Measurements from ENCODE around the gene CDKN2B.
A peak's percentile ranks its signal among the peaks of the same experiment; 100 is the strongest.
"Not testable (repeated sequence)": the region's sequence is repeated elsewhere in the genome, so short reads cannot be mapped to it uniquely, and the experiment has no call there.

The CDKN2B gene

DNA sequence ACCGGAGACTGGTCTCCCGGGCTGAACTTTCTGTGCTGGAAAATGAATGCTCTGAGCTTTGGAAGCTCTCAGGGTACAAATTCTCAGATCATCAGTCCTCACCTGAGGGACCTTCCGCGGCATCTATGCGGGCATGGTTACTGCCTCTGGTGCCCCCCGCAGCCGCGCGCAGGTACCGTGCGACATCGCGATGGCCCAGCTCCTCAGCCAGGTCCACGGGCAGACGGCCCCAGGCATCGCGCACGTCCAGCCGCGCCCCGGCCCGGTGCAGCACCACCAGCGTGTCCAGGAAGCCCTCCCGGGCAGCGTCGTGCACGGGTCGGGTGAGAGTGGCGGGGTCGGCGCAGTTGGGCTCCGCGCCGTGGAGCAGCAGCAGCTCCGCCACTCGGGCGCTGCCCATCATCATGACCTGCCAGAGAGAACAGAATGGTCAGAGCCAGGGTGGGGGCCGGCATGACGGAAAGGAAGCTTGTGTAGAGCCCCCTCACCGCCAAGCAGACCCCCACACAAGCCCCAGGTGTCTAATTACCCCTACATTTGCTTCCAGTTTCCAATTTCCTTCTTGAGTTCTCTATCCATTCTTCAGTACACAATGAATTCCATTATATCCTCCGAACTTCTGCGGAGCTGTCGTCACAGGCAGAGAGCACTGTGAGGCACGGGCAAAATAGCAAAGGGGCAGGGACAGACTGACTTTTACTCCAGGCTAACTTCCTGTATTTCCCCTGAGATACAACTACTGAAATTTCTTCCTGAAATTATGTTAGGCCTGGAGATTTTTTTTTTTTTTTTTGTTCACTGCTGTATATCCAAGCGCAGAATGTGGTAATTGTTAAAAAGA lies 38.1 kb downstream of the CDKN2B start:
- no peak for DNase-seq (ENCODE audit: extremely low read depth in 1 of 2, low read depth in 1 of 2)

DNA sequence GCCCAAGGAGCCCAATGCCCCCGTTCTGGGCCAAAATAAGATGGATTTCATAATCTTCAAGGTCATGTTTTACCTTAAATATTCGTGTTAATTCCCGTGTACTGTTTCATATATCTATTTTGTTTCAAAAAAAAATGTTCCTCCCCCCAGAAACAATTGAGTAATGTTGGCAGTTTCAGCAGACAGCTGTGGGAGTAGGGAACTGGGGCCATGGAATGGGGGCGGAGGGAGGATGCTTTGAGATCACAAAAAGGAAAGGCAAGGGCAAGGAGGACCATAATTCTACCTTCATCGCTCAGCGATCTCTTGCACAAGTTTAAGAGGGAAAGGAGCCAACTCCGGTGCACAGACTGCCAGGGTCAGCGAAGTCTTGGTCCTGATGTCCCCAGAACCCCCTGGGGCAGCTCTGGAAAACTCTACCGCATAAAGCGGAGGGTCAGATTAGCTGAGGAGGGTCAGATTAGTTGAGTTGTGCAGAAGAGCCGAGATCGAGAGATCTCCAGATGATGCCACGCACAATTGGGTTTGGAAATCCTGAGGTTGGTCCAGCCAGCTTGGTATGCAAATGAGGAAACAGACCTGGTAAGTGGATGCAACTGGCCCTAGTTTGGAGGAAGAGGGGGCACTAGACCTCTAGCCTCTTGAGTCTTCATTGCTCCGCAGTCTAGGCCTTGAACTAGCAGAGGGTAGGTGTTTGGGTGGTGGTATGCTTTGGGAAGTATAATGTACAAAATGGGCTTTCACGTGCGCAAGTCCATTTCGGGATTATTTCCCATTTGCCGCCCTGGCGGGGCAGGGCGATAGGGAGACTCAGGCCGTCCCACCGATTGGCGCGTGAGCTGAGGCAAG lies 38.9 kb downstream of the CDKN2B start:
- no peak for DNase-seq (ENCODE audit: extremely low read depth in 1 of 2, low read depth in 1 of 2)

DNA sequence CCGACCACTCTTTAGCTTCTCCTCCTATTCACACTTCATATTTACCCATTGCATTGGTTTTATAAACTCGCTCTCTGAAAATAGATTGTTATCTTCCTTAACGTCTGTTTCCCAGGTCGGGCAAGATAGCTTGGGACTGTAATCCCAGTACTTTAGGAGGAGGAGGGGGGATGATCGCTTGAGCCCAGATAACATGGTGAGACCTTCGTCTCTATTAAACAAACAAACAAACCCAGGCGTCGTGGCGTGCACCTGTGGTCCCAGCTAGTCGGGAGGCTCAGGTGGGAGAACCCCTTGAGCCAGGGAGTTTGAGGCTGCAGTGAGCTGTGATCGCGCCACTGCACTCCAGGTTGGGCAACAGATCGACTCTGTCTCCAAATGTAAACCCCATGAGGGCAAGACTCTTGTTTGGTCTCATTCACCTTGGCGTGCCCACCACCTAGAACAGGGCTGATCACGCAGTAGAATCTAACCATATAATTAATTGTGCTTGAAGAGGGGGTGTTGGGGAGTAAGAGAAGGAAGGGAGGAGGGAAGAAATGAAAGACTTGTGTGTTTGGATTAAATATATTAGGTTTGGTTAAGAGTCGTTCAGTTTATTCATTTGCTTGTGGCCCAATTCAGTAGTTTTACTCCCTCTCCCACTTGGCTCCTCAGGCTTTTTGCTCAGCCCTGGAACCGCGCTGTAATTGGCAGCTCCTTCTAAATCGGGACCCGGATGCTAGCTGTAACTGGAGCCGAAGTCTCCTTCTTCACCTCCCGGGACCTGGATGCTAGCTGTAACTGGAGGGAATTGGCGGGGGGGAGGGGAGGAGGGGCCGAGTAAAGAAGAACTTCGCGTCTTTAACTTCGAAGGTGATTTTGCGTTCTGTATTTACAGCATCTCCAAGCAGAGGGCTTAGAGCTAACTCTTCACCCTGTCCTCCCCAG lies 39.8 kb downstream of the CDKN2B start:
- DNase-seq (ENCODE audit: extremely low read depth in 1 of 2, low read depth in 1 of 2): no peak

DNA sequence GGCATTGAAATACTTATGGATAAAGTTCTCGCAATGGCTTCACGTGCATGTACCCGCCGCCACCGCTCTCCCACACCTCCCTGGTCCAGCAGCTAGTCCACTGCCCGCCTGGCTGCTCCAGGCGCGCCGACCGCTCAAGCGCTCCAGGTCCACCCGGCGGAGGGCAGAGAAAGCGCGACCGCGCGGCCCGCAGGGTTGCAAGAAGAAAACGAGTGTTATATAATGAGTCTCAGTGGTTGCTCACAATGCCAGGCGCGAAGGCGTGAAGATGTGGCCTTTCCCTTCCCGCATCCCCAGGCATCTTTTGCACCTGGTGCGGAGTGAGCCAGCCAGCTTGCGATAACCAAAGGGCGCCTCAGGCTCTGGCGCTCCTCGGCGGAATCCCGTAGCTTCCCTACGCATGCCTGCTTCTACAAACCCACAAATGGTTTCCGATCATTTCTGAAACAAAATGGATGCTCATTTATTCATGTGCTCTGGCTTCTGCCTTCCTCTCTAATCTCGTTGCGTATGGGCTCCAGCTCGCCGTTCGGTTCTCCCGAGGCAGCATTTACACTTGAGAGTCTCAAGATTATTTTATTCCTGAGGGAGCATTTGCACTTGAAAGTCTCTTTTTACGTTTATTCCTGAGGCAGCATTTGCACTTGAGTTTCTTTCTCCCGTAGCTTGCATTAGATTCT lies 40.6 kb downstream of the CDKN2B start:
- DNase-seq (ENCODE audit: extremely low read depth in 1 of 2, low read depth in 1 of 2): no peak

GRCh38 chr9:21967702-21968101 lies 41.4 kb downstream of the CDKN2B start:
- no peak for DNase-seq (ENCODE audit: extremely low read depth in 1 of 2, low read depth in 1 of 2)

GRCh38 chr9:21967169-21967568 lies 41.9 kb downstream of the CDKN2B start:
- DNase-seq (ENCODE audit: extremely low read depth in 1 of 2, low read depth in 1 of 2): no peak

DNA sequence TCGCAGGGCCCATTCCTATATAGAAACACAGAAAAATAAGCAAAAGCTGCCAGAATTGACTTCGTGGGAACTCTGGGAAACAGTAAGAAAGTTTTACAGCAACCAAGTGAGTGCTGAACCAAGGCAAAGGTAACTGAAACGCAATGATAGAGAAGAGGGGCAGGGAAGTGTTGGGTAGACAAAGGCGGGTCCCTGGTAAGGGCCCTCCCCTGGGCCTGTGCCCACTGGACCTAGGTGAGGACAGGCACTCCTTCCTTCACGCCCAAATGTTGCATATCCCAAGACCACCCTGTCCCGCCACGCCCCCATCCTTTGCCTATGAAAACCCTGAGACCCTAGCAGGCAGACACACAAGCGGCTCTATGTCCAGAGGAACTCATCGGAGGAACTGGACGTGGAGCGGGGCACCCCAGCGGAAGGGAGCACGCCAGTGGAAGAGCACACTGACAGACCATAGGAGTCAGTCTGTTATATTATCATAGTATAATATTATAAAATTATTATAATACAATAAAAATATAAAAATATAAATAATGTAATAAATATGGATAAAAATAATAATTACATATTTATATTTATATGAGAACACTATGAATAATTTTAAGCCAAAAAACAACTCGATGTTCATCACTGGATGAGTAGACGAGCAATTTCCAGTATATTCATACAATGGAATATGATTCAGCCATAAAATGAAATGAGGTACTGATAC lies 42.8 kb downstream of the CDKN2B start:
- no peak for DNase-seq (ENCODE audit: extremely low read depth in 1 of 2, low read depth in 1 of 2)

DNA sequence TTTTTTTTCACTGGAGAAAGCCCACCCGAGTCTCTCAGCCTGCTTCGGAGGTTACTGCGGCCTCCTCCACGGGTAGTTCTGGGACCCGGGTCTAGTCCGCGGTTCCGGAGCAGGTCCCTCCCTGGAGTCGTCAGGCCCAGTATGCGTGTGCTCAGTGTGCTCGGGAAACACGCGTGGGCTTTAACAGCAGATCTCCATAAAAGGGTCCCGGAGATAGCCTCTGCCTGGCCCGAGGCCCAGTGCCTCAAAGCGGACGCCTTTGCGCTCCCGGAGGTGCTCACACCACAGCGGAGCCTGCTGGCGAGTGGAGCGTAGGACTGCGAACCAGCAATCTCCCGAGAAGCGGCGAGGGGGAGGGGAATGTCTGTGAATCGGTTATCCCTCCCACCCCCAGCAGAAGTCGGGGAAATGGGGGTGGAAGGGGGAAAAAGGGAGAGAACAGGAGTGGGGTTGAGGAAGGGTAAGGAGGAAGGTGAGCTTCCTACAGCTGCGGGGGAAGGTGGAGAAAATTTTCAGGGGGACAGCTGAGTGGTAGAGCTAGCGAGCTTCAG lies 43.6 kb downstream of the CDKN2B start:
- peak in 1 of 2 donors; percentile 37 for DNase-seq (ENCODE audit: extremely low read depth in 1 of 2, low read depth in 1 of 2)

DNA sequence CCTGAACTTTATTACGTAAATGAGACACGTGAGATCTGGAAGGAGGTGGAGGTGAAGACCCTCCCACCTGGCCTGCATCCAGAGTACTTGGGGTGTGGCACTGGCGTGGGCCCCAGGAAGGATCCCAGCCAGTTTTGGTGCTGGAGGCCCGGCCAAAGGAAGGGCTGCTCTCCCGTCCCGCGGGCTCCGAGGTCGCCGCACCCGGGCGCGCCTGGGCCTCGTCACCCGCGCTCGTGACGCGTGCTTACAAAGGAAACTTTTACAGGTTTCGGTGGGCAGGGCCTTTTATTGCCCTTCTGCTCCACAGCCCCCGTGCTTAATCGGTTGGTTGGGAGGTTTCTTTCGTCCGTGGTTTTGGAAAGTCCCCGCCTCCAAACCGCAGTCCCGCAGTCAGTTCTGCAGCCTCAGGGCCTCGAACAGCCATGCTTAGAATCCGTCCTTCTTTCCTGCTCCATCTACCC lies 44.1 kb downstream of the CDKN2B start:
- DNase-seq (ENCODE audit: extremely low read depth in 1 of 2, low read depth in 1 of 2): peak; percentile 37 to 47

DNA sequence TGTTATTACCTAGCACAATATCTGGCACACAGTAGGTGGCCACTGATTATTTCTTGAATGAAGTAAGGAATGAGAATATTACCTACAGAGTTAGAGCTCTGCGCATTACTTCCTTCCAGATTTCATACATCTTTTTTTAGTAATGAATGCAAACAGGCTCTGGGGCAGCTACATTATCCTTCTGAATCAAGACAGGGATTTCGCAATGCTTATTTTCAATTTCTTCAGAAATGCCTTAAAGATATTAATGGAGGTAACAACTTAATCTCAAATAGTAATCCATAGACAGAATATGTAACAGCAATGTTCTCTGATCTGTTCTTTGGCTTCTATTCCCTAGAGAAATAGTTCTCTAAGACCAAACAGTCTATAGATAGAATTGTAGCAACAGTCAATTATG lies 47.5 kb downstream of the CDKN2B start:
- DNase-seq (ENCODE audit: extremely low read depth in 1 of 2, low read depth in 1 of 2): no peak

GRCh38 chr9:21959268-21959667 lies 49.8 kb downstream of the CDKN2B start:
- DNase-seq (ENCODE audit: extremely low read depth in 1 of 2, low read depth in 1 of 2): not testable (repeated sequence)

- no peak for DNase-seq (ENCODE audit: extremely low read depth in 1 of 2, low read depth in 1 of 2)
These were observed 50.3 kb downstream of the CDKN2B start for GRCh38 chr9:21958833-21959232.
